ENCODE results near the gene ADAM12. TPM values are rescaled to one million over a fixed set of nuclear protein-coding genes. Genes with fewer than 3 reads are reported as not detected.

Gene ADAM12
- total and polyA plus RNA-seq, 2 of the 13 experiments (the other 11 are each of a cell fraction or from before 2014, with no cell fraction given): not detected

- TF ChIP-seq ZNF639 (CRISPR knock-in tag; conservative IDR thresholded peaks at IDR 0.05) (no peak), SRY (CRISPR knock-in tag; IDR thresholded peaks at IDR 0.05) (no peak), PATZ1 (CRISPR knock-in tag; IDR thresholded peaks at IDR 0.05) (no peak), ZNF264 (CRISPR knock-in tag; IDR thresholded peaks at IDR 0.05) (no peak), CREB3 (CRISPR knock-in tag; IDR thresholded peaks at IDR 0.05) (no peak), ZNF24 (IDR thresholded peaks at IDR 0.05) (no peak), PAX8 (CRISPR knock-in tag; IDR thresholded peaks at IDR 0.05; ENCODE audit: borderline replicate concordance) (no peak), ZNF337 (CRISPR knock-in tag; IDR thresholded peaks at IDR 0.05; ENCODE audit: borderline replicate concordance, low read depth) (no peak), ZMYM3 (CRISPR knock-in tag; IDR thresholded peaks at IDR 0.05) (no peak), MAX (IDR thresholded peaks at IDR 0.05) (no peak)
Observed at GRCh38 chr10:126155528-126155927, 232.7 kb downstream of the ADAM12 start (continued).
